ENCODE results near the gene CNOT8.

Gene CNOT8

GRCh38 chr5:154842689-154843530 is 15.5 kb upstream of the CNOT8 start:
- Histone ChIP-seq H3K36me3 (replicated peaks) (no peaks in the 10 kb centered on the region), H3K9me3 (no peaks in the 10 kb centered on the region), H3K27me3 (ENCODE audit: low read depth) (no peaks in the 10 kb centered on the region), H3K4me1 (no peaks in the 10 kb centered on the region), H3K4me3 (no peak overlapping the region)
- DNase-seq (ENCODE audit: low spot score in 2 of 2) = no peak
- in situ Hi-C loops (cut with MboI; ENCODE audit: low sequenced_read_pairs) = no loop called here

- no peak for DNase-seq (ENCODE audit: low spot score in 2 of 2)
- Histone ChIP-seq H3K4me3 (no peak overlapping the region), H3K27me3 (ENCODE audit: low read depth) (no peaks in the 10 kb centered on the region), H3K4me1 (no peaks in the 10 kb centered on the region), H3K9me3 (no peaks in the 10 kb centered on the region), H3K36me3 (replicated peaks) (no peaks in the 10 kb centered on the region)
- in situ Hi-C loops (cut with MboI; ENCODE audit: low sequenced_read_pairs) = no loop called here
Measured at GRCh38 chr5:154844809-154845208, 13.6 kb upstream of the CNOT8 start.

GRCh38 chr5:154849264-154849785 is 9.1 kb upstream of the CNOT8 start:
- DNase-seq (ENCODE audit: low spot score in 2 of 2) = no peak
- in situ Hi-C loops (cut with MboI; ENCODE audit: low sequenced_read_pairs) = no loop called here
- H3K4me3 ChIP-seq = no peak overlapping the region
- no peaks in the 10 kb centered on the region for H3K27me3 ChIP-seq (ENCODE audit: low read depth)
- no peaks in the 10 kb centered on the region for H3K9me3 ChIP-seq
- H3K36me3 ChIP-seq (replicated peaks) = no peaks in the 10 kb centered on the region
- no peaks in the 10 kb centered on the region for H3K4me1 ChIP-seq

GRCh38 chr5:154849791-154850201 is 8.6 kb upstream of the CNOT8 start:
- in situ Hi-C loops (cut with MboI; ENCODE audit: low sequenced_read_pairs) = no loop called here
- Histone ChIP-seq H3K4me1 (no peaks in the 10 kb centered on the region), H3K36me3 (replicated peaks) (no peaks in the 10 kb centered on the region), H3K27me3 (ENCODE audit: low read depth) (no peaks in the 10 kb centered on the region), H3K4me3 (no peak overlapping the region), H3K9me3 (no peaks in the 10 kb centered on the region)
- DNase-seq (ENCODE audit: low spot score in 2 of 2) = no peak

DNA sequence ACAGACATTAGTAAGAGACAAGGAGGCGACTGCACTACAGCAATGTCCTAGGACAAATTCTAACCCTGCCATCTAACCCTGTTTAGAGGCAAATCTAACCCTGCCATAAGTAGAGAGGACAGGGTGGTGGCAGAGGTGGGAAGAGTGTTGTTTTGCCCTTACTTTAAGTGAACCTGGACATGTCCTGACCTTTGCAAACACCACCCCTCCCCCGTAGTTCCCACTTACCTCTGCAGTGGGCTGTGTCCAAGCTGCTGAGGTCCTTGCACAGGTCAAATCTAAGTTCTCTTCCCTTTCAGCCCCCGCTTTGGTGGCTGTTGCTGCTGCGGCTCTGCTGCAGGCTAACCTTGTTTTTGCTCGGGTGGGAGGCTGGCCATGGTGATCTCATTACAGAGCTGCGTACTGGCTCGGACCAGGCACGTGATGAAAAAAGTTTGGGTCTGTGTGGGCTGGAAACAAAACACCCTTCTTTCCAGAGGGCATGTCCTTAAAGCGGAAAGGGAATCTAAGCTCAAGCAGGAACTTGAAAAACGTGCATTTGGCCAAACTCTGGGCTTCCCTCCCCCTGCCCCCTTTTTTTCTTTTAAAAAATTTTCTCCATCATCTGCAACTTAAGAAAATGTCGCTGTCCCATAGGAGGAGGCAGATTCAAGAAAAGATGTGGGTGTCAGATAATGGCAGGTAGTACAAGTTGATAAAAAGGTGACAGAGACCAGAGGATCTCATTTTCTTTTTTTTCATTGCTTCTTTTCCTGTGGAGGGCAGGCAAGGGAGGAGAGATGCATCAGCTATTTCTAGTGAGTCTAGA is 8.0 kb upstream of the CNOT8 start, which contains the start of gene FAXDC2:
Gene FAXDC2, minus strand, starts transcription at position 349 of the 808 bp plus-strand sequence. CDS start 12,425 bp downstream, outside the sequence.
- Histone ChIP-seq H3K4me1 (no peaks in the 10 kb centered on the region), H3K4me3 (no peak within 1 kb of the TSS), H3K36me3 (replicated peaks) (no peaks in the 10 kb centered on the region), H3K9me3 (no peaks in the 10 kb centered on the region), H3K27me3 (ENCODE audit: low read depth) (no peaks in the 10 kb centered on the region)
- in situ Hi-C loops (cut with MboI; ENCODE audit: low sequenced_read_pairs) = no loop called here
- DNase-seq (ENCODE audit: low spot score in 2 of 2) = peak in 1 of 2 experiments; percentile 24

- in situ Hi-C loops (cut with MboI; ENCODE audit: low sequenced_read_pairs) = no loop called here
- Histone ChIP-seq H3K4me1 (no peaks in the 10 kb centered on the region), H3K36me3 (replicated peaks) (no peaks in the 10 kb centered on the region), H3K27me3 (ENCODE audit: low read depth) (no peaks in the 10 kb centered on the region), H3K9me3 (no peaks in the 10 kb centered on the region), H3K4me3 (no peak overlapping the region)
- no peak for DNase-seq (ENCODE audit: low spot score in 2 of 2)
Measured at GRCh38 chr5:154851351-154851750, 7.1 kb upstream of the CNOT8 start.

- Histone ChIP-seq H3K4me1 (peaks cover 19% of the 10 kb centered on the region), H3K36me3 (replicated peaks) (peaks cover 3% of the 10 kb centered on the region), H3K4me3 (peak overlapping the region; percentile 89), H3K27me3 (ENCODE audit: low read depth) (no peaks in the 10 kb centered on the region), H3K9me3 (no peaks in the 10 kb centered on the region; the same call in 1 of the 2 replicates)
- DNase-seq (ENCODE audit: low spot score in 2 of 2) = peak; percentile 90 to 96
- in situ Hi-C loops (cut with MboI; ENCODE audit: low sequenced_read_pairs) = no loop called here
Measured at GRCh38 chr5:154857530-154858296, 714 bp upstream of the CNOT8 start.

- DNase-seq (ENCODE audit: low spot score in 2 of 2) = peak in 1 of 2 experiments; percentile 16
- H3K4me3 ChIP-seq = peak overlapping the region; percentile 89
- no peaks in the 10 kb centered on the region; the same call in 1 of the 2 replicates for H3K9me3 ChIP-seq
- H3K36me3 ChIP-seq (replicated peaks) = peaks cover 13% of the 10 kb centered on the region
- in situ Hi-C loops (cut with MboI; ENCODE audit: low sequenced_read_pairs) = no loop called here
- no peaks in the 10 kb centered on the region for H3K27me3 ChIP-seq (ENCODE audit: low read depth)
- H3K4me1 ChIP-seq = peaks cover 19% of the 10 kb centered on the region
Measured at GRCh38 chr5:154858972-154859871, 795 bp downstream of the CNOT8 start.

DNA sequence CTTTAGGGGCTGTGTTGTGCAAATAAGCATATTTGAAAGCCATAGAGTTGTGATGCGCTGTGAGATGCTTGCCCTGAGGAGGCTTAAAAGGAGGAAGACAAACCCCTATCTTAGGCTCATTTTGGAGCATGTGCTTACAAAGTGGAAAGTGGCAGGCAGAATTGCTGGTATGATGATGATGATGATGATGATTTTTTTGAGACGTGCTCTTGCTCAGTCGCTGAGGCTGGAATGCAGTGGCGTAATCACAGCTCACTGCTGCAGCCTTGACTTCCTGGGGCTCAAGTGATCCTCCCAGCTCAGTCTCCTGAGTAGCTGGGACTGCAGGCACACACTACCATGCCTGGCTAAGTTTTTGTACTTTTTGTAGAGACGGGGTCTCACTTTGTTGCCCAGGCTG is 1.7 kb downstream of the CNOT8 start:
- DNase-seq (ENCODE audit: low spot score in 2 of 2) = peak in 1 of 2 experiments; percentile 32
- Histone ChIP-seq H3K9me3 (no peaks in the 10 kb centered on the region; the same call in 1 of the 2 replicates), H3K27me3 (ENCODE audit: low read depth) (no peaks in the 10 kb centered on the region), H3K4me3 (peak overlapping the region; percentile 89), H3K4me1 (peaks cover 19% of the 10 kb centered on the region), H3K36me3 (replicated peaks) (peaks cover 21% of the 10 kb centered on the region)
- in situ Hi-C loops (cut with MboI; ENCODE audit: low sequenced_read_pairs) = no loop called here

DNA sequence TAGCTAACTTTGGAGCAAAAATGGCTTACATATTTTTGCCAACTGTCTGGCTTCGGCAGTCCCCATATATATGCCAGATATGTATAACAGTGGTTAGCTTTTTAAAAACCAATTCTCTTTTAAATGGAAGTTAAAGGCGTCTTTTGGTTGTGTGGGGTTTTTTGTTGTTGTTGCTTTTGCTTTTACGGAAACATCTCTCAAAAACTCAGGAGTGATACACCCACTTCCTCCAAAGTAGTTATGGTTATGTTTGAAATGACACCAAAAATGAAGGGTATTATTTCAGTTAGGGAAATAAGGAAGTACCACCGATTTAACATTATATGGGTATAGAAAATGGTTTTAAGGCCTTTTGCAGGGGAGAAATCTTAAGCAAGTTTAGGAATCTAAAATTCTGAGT is 2.3 kb downstream of the CNOT8 start:
- Histone ChIP-seq H3K9me3 (no peaks in the 10 kb centered on the region; the same call in 1 of the 2 replicates), H3K4me1 (peaks cover 19% of the 10 kb centered on the region), H3K27me3 (ENCODE audit: low read depth) (no peaks in the 10 kb centered on the region), H3K4me3 (peak overlapping the region; percentile 89), H3K36me3 (replicated peaks) (peaks cover 28% of the 10 kb centered on the region)
- in situ Hi-C loops (cut with MboI; ENCODE audit: low sequenced_read_pairs) = no loop called here
- no peak for DNase-seq (ENCODE audit: low spot score in 2 of 2)

DNA sequence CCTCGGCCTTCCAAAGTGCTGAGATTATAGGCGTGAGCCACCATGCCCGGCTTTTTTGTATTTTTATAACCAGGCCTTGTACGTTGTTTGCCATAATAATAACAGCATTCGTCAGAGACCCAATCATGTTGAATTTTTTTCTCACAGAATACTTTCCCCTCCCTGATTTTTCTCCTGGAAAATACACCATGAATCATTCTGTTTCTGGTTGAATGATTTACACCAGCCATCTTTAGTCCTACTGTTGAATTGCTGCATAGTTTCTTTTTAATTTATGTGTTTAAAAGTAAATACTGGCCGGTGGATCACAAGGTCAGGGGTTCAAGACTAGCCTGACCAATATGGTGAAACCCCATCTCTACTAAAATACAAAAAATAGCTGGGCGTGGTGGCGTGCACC is 3.5 kb downstream of the CNOT8 start:
- in situ Hi-C loops (cut with MboI; ENCODE audit: low sequenced_read_pairs) = no loop called here
- Histone ChIP-seq H3K4me1 (peaks cover 14% of the 10 kb centered on the region), H3K4me3 (no peak overlapping the region), H3K9me3 (no peaks in the 10 kb centered on the region; the same call in 1 of the 2 replicates), H3K36me3 (replicated peaks) (peaks cover 34% of the 10 kb centered on the region), H3K27me3 (ENCODE audit: low read depth) (no peaks in the 10 kb centered on the region)
- no peak for DNase-seq (ENCODE audit: low spot score in 2 of 2)

- peaks cover 11% of the 10 kb centered on the region for H3K4me1 ChIP-seq
- in situ Hi-C loops (cut with MboI; ENCODE audit: low sequenced_read_pairs) = no loop called here
- H3K36me3 ChIP-seq (replicated peaks) = peaks cover 34% of the 10 kb centered on the region
- no peak overlapping the region for H3K4me3 ChIP-seq
- no peak for DNase-seq (ENCODE audit: low spot score in 2 of 2)
- no peaks in the 10 kb centered on the region for H3K27me3 ChIP-seq (ENCODE audit: low read depth)
- H3K9me3 ChIP-seq = no peaks in the 10 kb centered on the region
Measured at GRCh38 chr5:154862766-154863165, 4.3 kb downstream of the CNOT8 start.

Data from HAP-1 (cell line).